ENCODE data around the gene CDC34.
A peak's percentile ranks its signal among the peaks of the same experiment; 100 is the strongest.

CDC34 gene

DNA sequence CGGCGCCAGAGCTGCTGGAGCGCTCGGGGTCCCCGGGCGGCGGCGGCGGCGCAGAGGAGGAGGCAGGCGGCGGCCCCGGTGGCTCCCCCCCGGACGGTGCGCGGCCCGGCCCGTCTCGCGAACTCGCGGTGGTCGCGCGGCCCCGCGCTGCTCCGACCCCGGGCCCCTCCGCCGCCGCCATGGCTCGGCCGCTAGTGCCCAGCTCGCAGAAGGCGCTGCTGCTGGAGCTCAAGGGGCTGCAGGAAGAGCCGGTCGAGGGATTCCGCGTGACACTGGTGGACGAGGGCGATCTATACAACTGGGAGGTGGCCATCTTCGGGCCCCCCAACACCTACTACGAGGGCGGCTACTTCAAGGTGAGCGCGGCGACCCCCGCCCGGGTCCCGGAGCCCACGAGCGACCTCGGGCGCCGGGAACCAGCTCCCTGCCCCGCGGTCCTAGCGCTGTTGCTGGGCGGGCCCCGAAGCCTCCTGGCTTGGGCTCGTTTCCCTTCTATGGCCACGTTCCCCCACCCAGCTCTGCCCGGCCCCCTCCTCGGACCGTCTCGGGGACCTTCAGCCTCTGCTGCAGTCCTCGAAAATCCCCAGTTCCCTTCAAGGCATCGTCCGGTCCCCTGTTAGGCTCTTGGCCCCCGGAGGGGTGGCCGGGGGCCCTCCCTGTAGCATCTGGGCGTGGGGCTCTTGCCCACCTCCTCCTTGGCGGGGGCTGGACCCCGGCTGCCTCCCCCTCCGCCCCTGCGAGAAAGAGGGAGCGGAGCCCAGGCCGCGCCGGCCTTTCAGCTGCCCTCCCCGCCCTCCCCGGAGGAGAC, at the start of gene CDC34:
Gene CDC34, plus strand, starts transcription at position 8 of the 808 bp plus-strand sequence. Its CDS starts 172 bp downstream, at position 180.
- peaks cover 28% of the 10 kb centered on the region for H3K36me3 ChIP-seq
- H3K4me3 ChIP-seq: peak within 1 kb of the TSS; percentile 87
- peaks cover 52% of the 10 kb centered on the region for H4K20me1 ChIP-seq
- peaks cover 21% of the 10 kb centered on the region for H3K4me1 ChIP-seq
- no peaks in the 10 kb centered on the region for H3K9me3 ChIP-seq
- H3K4me2 ChIP-seq: peak within 1 kb of the TSS; percentile 99
- H3K27me3 ChIP-seq: no peaks in the 10 kb centered on the region
- H3K9ac ChIP-seq: peak within 1 kb of the TSS; percentile 90
- H3K27ac ChIP-seq: peak within 1 kb of the TSS; percentile 90
- no peak for TF ChIP-seq Cebpa-rat (IDR thresholded peaks at IDR 0.05)

DNA sequence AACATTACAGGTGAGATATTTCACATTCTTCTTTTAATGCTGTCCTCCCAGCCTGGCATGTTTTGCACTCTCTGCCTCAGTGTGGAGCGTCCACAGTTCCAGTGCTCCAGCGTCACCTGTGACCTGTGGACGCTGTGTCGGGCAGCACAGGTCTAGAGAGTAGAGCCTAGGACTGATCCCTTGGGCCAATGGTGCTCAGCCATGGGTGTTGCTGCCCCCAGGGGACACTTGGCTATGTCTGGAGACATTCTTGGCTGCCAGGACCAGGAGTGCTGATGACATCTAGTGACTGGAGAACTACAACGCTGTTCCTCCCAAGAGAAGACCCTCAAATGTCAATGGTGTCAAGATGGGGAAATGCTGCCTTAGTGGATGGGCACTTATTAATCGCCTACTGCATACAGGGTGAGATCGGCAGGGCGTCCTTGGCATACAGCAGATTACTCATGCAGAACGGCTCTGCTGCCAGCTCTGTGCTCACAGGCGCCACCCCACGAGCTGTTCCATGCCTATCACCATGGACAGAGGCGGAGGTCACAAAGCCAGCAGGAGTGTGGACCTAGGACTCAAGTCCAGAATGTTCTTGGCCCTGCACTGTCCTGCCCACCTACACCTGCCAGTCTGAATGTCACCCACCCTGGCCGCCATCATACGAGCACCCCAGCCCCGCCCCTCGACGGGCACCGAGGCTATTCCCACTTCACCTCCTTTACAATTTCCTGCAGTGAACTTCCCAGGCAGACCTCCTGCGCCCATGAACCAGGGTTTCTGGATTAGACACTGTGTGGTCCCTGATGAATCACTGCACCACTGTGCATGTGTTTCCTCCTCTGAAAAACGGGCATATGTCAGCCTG, 49.1 kb upstream of the CDC34 start:
- Histone ChIP-seq H3K4me1 (0 out of 2 replicates have a peak, but pooled peaks cover 8% of the 10 kb centered on the region), H3K9me3 (peaks cover 25% of the 10 kb centered on the region), H4K20me1 (no peaks in the 10 kb centered on the region), H3K4me2 (no peak overlapping the region), H3K4me3 (no peak overlapping the region), H3K27ac (no peak overlapping the region), H3K36me3 (no peaks in the 10 kb centered on the region), H3K27me3 (no peaks in the 10 kb centered on the region), H3K9ac (no peak overlapping the region)
- TF ChIP-seq Cebpa-rat (IDR thresholded peaks at IDR 0.05): no peak

DNA sequence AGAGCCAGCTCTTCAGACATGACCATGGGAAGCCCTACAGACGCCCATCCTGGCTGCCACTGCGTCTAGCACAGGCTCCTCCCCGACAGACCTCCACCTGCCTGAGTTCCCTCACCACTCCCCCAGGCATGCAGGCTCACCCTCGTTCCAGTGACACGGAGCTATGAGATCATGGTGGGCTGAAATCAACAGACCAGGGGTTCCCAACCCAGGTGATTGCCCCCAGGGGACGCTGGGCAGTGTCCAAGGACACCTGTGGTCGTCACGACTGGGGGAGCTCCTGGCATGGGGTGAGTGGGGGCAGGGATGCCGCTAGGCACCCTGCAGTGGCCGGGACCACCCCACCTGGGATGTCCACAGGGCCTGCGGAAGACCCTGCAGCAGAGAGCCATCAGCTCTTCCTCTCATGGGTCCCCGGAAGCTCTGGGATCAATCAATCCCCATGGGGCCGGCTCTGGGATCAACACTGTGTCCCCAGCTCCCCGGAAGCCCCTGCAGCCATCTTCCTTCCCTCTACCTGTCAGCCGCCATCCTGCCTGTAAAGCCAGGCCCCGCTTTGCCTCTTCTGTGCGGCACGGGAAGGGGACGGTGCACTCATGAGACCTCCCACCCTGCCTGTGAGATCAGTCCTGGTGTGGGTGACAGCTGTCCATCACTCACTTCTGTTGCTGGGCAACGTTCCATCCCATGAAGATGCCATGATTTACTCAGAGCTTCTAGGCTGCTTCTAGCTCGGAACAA, 48.1 kb upstream of the CDC34 start:
- H3K9me3 ChIP-seq: peaks cover 25% of the 10 kb centered on the region
- no peaks in the 10 kb centered on the region for H4K20me1 ChIP-seq
- H3K27me3 ChIP-seq: no peaks in the 10 kb centered on the region
- peaks cover 15% of the 10 kb centered on the region; the same call in 1 of the 2 replicates for H3K4me1 ChIP-seq
- no peak overlapping the region for H3K4me3 ChIP-seq
- H3K9ac ChIP-seq: no peak overlapping the region
- no peak overlapping the region for H3K4me2 ChIP-seq
- TF ChIP-seq Cebpa-rat (IDR thresholded peaks at IDR 0.05): no peak
- H3K36me3 ChIP-seq: no peaks in the 10 kb centered on the region
- no peak overlapping the region for H3K27ac ChIP-seq

GRCh38 chr19:484494-484893, 47.1 kb upstream of the CDC34 start:
- H3K9ac ChIP-seq: no peak overlapping the region
- H3K36me3 ChIP-seq: no peaks in the 10 kb centered on the region
- H3K4me2 ChIP-seq: no peak overlapping the region
- H3K9me3 ChIP-seq: peaks cover 25% of the 10 kb centered on the region
- no peak for TF ChIP-seq Cebpa-rat (IDR thresholded peaks at IDR 0.05)
- no peak overlapping the region for H3K27ac ChIP-seq
- no peak overlapping the region for H3K4me3 ChIP-seq
- no peaks in the 10 kb centered on the region for H3K27me3 ChIP-seq
- peaks cover 17% of the 10 kb centered on the region for H3K4me1 ChIP-seq
- no peaks in the 10 kb centered on the region for H4K20me1 ChIP-seq

DNA sequence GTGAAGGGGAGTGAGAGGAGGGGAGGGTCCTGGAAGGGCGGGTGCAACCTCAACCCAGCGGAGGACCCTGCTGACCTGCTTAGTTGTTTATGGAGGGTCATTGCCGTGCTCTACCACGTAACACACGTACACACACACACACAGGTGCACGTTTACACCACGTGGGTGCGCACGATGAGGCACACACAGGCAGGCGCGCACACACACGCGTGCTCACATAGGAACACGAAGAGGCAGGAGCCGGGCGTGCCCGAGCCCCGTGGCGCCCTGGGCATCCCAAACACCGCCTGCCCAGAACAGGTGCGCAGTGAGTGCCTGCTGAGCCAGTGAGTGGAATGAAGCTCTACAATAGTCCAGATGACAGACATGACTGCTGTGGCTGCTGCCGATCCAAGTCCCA, 46.5 kb upstream of the CDC34 start:
- H3K9ac ChIP-seq: no peak overlapping the region
- no peaks in the 10 kb centered on the region for H4K20me1 ChIP-seq
- no peak overlapping the region for H3K4me2 ChIP-seq
- H3K4me3 ChIP-seq: no peak overlapping the region
- peaks cover 23% of the 10 kb centered on the region for H3K9me3 ChIP-seq
- H3K27me3 ChIP-seq: no peaks in the 10 kb centered on the region
- TF ChIP-seq Cebpa-rat (IDR thresholded peaks at IDR 0.05): no peak
- no peaks in the 10 kb centered on the region for H3K36me3 ChIP-seq
- no peak overlapping the region for H3K27ac ChIP-seq
- peaks cover 23% of the 10 kb centered on the region for H3K4me1 ChIP-seq

- Histone ChIP-seq H3K4me2 (no peak overlapping the region), H4K20me1 (no peaks in the 10 kb centered on the region)
Measured at GRCh38 chr19:485583-486236, 45.9 kb upstream of the CDC34 start.

DNA sequence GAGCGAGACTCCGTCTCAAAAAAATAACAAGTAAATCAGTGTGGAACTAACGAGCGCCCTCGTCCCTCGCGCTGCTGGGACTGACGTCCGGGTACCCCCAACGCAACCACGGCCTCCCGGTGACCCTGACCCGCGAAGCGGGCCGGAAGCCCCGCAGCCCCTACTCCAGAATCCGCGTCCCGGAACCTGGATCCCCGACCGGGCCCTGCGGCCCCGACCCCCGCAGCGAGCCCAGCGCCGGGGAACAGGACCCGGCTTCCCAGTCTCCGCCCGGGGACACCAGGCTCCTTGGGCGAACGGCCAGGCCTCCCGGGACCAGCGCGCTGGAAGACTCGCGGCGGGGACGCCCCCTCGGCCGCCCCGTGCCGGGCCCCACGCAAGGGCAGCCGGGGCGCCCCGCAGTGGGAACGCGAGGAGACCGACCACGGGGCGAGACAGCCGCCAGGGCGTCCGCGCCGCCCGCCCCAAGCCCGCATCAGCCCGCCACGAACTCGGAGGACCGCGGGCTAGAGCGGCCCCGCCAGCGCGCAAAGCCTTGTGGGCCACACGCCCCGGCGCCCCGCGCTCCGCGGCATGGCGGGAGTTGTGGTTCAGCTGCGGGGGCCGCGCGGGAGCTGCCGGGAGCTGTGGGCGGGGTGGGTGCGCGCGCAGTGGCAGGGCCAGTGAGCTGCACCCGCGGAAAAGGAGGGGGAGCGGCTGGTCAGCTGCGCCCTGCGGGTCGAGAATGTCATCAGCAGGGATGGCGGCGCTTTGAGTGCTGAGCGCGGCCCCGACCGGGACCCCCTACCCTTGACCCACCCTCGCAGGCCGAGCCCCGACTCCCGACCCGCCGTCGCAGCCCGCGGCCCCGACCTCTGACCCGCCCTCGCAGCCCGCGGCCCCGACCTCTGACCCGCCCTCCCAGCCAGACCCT, 42.8 kb upstream of the CDC34 start:
- H3K27ac ChIP-seq: peak overlapping the region; percentile 94
- no peak for TF ChIP-seq Cebpa-rat (IDR thresholded peaks at IDR 0.05)

More at GRCh38 chr19:485583-486236, 45.9 kb upstream of the CDC34 start:
- H3K36me3 ChIP-seq: no peaks in the 10 kb centered on the region
- no peak overlapping the region for H3K27ac ChIP-seq
- no peak for TF ChIP-seq Cebpa-rat (IDR thresholded peaks at IDR 0.05)
- no peaks in the 10 kb centered on the region for H3K27me3 ChIP-seq
- no peak overlapping the region for H3K4me3 ChIP-seq
- H3K9ac ChIP-seq: no peak overlapping the region
- peaks cover 28% of the 10 kb centered on the region for H3K4me1 ChIP-seq
- peaks cover 16% of the 10 kb centered on the region for H3K9me3 ChIP-seq

GRCh38 chr19:489418-490196, 42.0 kb upstream of the CDC34 start:
- Histone ChIP-seq H3K27ac (peak overlapping the region; percentile 94), H3K27me3 (no peaks in the 10 kb centered on the region; the same call in 1 of the 2 replicates), H3K36me3 (no peaks in the 10 kb centered on the region), H3K9me3 (peaks cover 8% of the 10 kb centered on the region; the same call in 1 of the 2 replicates), H3K9ac (peak overlapping the region; percentile 93), H3K4me1 (peaks cover 23% of the 10 kb centered on the region), H3K4me3 (peak overlapping the region; percentile 78), H3K4me2 (peak overlapping the region; percentile 97), H4K20me1 (no peaks in the 10 kb centered on the region)
- no peak for TF ChIP-seq Cebpa-rat (IDR thresholded peaks at IDR 0.05)

More for the DNA sequence above, 42.8 kb upstream of the CDC34 start:
- Histone ChIP-seq H3K9me3 (peaks cover 8% of the 10 kb centered on the region; the same call in 1 of the 2 replicates), H3K4me2 (peak overlapping the region; percentile 97), H3K4me1 (peaks cover 28% of the 10 kb centered on the region), H3K27me3 (no peaks in the 10 kb centered on the region), H4K20me1 (no peaks in the 10 kb centered on the region), H3K4me3 (peak overlapping the region; percentile 78), H3K36me3 (no peaks in the 10 kb centered on the region), H3K9ac (peak overlapping the region; percentile 93)

Data from BLaER1 (cell line).